Lower leg skin (tissue), 3 donors: ENCODE data around the gene PLCXD3.

Experiments used
- POLR2A ChIP-seq, 2 donors: fragments of 450-650 bp; IDR thresholded peaks; one replicate each; pipeline ENCODE4 v1.6.1; 2016 to 2017; ENCODE audit warnings: antibody characterized with exemption in 2 of 2, mild to moderate bottlenecking in 1 of 2, moderate library complexity in 1 of 2
- TF ChIP-seq, protein P1 (sequence below), 3 donors: fragments of 450-650 bp; IDR thresholded peaks; one replicate each; pipeline ENCODE4 v1.5.1; 2016; ENCODE audit warnings: antibody characterized with exemption in 3 of 3, mild to moderate bottlenecking in 3 of 3, moderate library complexity in 2 of 3

DNA sequence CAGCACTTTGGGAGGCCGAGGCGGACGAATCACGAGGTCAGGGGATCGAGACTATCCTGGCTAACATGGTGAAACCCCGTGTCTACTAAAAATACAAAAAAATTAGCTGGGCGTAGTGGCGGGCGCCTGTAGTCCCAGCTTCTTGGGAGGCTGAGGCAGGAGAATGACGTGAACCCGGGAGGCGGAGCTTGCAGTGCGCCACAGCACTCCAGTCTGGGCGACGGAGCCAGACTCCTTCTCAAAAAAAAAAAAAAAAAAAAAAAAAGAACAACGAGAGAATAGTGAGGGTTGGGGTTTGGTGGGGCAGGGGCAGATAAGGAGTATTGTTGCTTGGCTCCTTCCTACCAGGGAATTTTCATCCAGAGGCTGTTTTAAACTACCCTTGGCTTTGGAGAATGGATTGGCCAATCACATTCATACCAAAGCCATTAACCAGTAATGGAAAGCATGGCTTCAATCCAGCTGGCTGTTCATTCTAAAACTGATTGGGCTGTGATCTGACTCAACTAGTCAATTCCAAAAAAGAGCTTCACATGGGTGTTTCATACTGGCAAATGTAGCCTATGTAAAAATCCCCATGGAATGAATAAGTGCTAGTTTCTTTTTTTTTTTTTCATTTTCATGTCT lies 64.4 kb downstream of the PLCXD3 start:
- TF ChIP-seq, protein P1, sequence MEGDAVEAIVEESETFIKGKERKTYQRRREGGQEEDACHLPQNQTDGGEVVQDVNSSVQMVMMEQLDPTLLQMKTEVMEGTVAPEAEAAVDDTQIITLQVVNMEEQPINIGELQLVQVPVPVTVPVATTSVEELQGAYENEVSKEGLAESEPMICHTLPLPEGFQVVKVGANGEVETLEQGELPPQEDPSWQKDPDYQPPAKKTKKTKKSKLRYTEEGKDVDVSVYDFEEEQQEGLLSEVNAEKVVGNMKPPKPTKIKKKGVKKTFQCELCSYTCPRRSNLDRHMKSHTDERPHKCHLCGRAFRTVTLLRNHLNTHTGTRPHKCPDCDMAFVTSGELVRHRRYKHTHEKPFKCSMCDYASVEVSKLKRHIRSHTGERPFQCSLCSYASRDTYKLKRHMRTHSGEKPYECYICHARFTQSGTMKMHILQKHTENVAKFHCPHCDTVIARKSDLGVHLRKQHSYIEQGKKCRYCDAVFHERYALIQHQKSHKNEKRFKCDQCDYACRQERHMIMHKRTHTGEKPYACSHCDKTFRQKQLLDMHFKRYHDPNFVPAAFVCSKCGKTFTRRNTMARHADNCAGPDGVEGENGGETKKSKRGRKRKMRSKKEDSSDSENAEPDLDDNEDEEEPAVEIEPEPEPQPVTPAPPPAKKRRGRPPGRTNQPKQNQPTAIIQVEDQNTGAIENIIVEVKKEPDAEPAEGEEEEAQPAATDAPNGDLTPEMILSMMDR (IDR thresholded peaks at IDR 0.05), result no peak
- TF ChIP-seq POLR2A (IDR thresholded peaks at IDR 0.05), result no peak
